H1 (cell line): ENCODE results near the gene PASK.

Source experiments
- BRCA1 ChIP-seq: IDR thresholded peaks from 2 replicates; pipeline ENCODE4 v1.6.1; 2012; ENCODE audit warnings: low read depth, low read length, improper control_type of control experiment
- EZH2 ChIP-seq: fragments of 200-600 bp; sonication (generic); IDR thresholded peaks from 2 replicates; pipeline ENCODE4 v1.7.1; 2012; ENCODE audit warnings: low read depth, mild to moderate bottlenecking, moderate library complexity, low read length, inconsistent platforms; ENCODE audit not compliant: severe bottlenecking
- JUND ChIP-seq: IDR thresholded peaks from 2 replicates; pipeline ENCODE4 v1.6.1; 2011; ENCODE audit warnings: mild to moderate bottlenecking, improper control_type of control experiment, low read length
- POLR2A ChIP-seq, 2 experiments: IDR thresholded peaks; 1 replicate in 1 of 2; 2 replicates in 1 of 2; pipeline ENCODE4 v1.6.1; 2011; ENCODE audit warnings: low read depth in 2 of 2, low read length in 2 of 2, mild to moderate bottlenecking in 2 of 2; ENCODE audit errors: control extremely low read depth in 1 of 2
- POLR2AphosphoS5 ChIP-seq: IDR thresholded peaks from 2 replicates; pipeline ENCODE4 v1.6.1; 2011; ENCODE audit warnings: low read depth, low read length
- POU5F1 ChIP-seq: IDR thresholded peaks from 2 replicates; pipeline ENCODE4 v1.6.1; 2011; ENCODE audit warnings: low read depth, mild to moderate bottlenecking, low read length, moderate library complexity
- RAD21 ChIP-seq, 2 experiments: IDR thresholded peaks in 1 of 2; conservative IDR thresholded peaks in 1 of 2; 2 replicates each; pipeline ENCODE4 v1.6.1; 2011; ENCODE audit warnings: low read depth in 2 of 2, low read length in 2 of 2, improper control_type of control experiment in 1 of 2, inconsistent platforms in 1 of 2, mild to moderate bottlenecking in 1 of 2, moderate library complexity in 1 of 2
- RBBP5 ChIP-seq: IDR thresholded peaks from 2 replicates; pipeline ENCODE4 v1.7.1; 2012; ENCODE audit warnings: low read depth, mild to moderate bottlenecking, inconsistent platforms, low read length, moderate library complexity, borderline replicate concordance
- SP1 ChIP-seq: IDR thresholded peaks from 2 replicates; pipeline ENCODE4 v1.6.1; 2011; ENCODE audit warnings: low read depth, low read length
- YY1 ChIP-seq: IDR thresholded peaks from 2 replicates; pipeline ENCODE4 v1.6.1; 2011; ENCODE audit warnings: low read depth, mild to moderate bottlenecking, low read length
- ZNF274 ChIP-seq: IDR thresholded peaks from 2 replicates; pipeline ENCODE4 v1.7.0; 2012; ENCODE audit warnings: low read length, borderline replicate concordance; ENCODE audit errors: extremely low read depth
- TF ChIP-seq, protein P1 (sequence below), 3 experiments: IDR thresholded peaks; 1 replicate in 2 of 3; 2 replicates in 1 of 3; pipeline versions ENCODE4 v1.5.1 to v1.6.1; 2011; ENCODE audit warnings: low read length in 3 of 3, mild to moderate bottlenecking in 3 of 3, inconsistent platforms in 2 of 3, low read depth in 1 of 3, moderate library complexity in 1 of 3; ENCODE audit not compliant: insufficient read depth in 1 of 3; ENCODE audit errors: control extremely low read depth in 1 of 3

GRCh38 chr2:241193271-241193670 is 44.0 kb upstream of the PASK start:
- TF ChIP-seq POU5F1 (no peak), POLR2A (IDR thresholded peaks at IDR 0.05; ENCODE audit: control extremely low read depth in 1 of 2, low read depth in 2 of 2, low read length in 2 of 2) (no peak), EZH2 (no peak), ZNF274 (no peak), RBBP5 (no peak), JUND (no peak), SP1 (no peak), YY1 (no peak), RAD21 (IDR thresholded peaks at IDR 0.05 in 1 of 2, conservative IDR thresholded peaks at IDR 0.05 in 1 of 2; ENCODE audit: low read depth in 2 of 2, low read length in 2 of 2) (no peak), POLR2AphosphoS5 (no peak), BRCA1 (no peak)
- TF ChIP-seq, protein P1, sequence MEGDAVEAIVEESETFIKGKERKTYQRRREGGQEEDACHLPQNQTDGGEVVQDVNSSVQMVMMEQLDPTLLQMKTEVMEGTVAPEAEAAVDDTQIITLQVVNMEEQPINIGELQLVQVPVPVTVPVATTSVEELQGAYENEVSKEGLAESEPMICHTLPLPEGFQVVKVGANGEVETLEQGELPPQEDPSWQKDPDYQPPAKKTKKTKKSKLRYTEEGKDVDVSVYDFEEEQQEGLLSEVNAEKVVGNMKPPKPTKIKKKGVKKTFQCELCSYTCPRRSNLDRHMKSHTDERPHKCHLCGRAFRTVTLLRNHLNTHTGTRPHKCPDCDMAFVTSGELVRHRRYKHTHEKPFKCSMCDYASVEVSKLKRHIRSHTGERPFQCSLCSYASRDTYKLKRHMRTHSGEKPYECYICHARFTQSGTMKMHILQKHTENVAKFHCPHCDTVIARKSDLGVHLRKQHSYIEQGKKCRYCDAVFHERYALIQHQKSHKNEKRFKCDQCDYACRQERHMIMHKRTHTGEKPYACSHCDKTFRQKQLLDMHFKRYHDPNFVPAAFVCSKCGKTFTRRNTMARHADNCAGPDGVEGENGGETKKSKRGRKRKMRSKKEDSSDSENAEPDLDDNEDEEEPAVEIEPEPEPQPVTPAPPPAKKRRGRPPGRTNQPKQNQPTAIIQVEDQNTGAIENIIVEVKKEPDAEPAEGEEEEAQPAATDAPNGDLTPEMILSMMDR (IDR thresholded peaks at IDR 0.05; ENCODE audit: control extremely low read depth in 1 of 3, insufficient read depth in 1 of 3, low read depth in 1 of 3, low read length in 3 of 3), result no peak
